Adrenal gland (tissue), 5 donors: ENCODE results near the gene NARF.
"Not testable (repeated sequence)": the region's sequence is repeated elsewhere in the genome, so short reads cannot be mapped to it uniquely, and the experiment has no call there.

Source experiments
- CTCF ChIP-seq, 6 experiments: fragments of 450-650 bp in 4 of 6; fragments of 200-600 bp in 2 of 6; sonication (generic) in 1 of 6; IDR thresholded peaks; 1 replicate in 5 of 6; 2 replicates in 1 of 6; pipeline versions ENCODE4 v1.5.1 to v1.8.0; 2016 to 2021; ENCODE audit warnings: antibody characterized with exemption in 6 of 6, mild to moderate bottlenecking in 2 of 6, moderate library complexity in 1 of 6
- POLR2A ChIP-seq, 2 donors: fragments of 450-650 bp; IDR thresholded peaks; one replicate each; pipeline ENCODE4 v1.6.1; 2017; ENCODE audit warnings: antibody characterized with exemption in 2 of 2, mild to moderate bottlenecking in 2 of 2, moderate library complexity in 1 of 2
- donor health status: DM: no; HTN: no; CAD: no.

DNA sequence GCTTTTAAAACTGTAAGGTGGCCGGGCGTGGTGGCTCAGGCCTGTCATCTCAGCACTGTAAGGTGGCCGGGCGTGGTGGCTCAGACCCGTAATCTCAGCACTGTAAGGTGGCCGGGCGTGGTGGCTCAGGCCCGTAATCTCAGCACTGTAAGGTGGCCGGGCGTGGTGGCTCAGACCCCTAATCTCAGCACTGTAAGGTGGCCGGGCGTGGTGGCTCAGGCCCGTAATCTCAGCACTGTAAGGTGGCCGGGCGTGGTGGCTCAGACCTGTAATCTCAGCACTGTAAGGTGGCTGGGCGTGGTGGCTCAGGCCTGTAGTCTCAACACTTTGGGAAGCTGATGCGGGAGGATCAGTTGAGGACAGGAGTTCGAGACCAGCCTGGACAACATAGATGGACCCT, 80.5 kb downstream of the NARF start:
- TF ChIP-seq POLR2A, CTCF (IDR thresholded peaks at IDR 0.05): not testable (repeated sequence)
